ENCODE measurements around the gene PCDH9. TPM values are rescaled to one million over a fixed set of nuclear protein-coding genes. Genes with fewer than 3 reads are reported as not detected.

The PCDH9 gene
- polyA plus RNA-seq, 3 donors: 0.03 TPM; not detected in 1

DNA sequence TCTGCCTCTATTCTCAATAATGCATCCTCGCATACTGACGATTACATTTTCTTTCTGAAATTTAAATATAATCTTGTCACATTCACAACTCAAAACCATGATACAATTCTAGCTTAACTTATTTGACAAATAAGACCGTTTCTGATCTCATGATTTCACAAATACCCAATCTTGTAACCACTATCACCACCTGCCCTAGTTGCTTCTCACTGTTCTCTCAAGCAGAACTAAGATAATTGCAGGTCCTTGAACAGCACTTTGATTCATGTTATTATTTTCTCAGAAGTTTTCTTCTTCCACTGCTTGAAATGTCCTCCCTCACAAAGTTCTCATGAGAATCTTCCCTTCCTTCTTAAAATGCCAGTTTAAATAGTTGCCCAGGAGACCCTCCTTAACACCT, 211.4 kb downstream of the PCDH9 start:
- no peak overlapping the region for H2AFZ ChIP-seq (ENCODE audit: insufficient read depth, low read depth, low read length, poor library complexity, severe bottlenecking)
- no peak overlapping the region for H3K4me2 ChIP-seq (replicated peaks; ENCODE audit: extremely low read depth, low read length, poor library complexity, severe bottlenecking)
- H4K20me1 ChIP-seq (ENCODE audit: insufficient read depth, low read length): no peaks in the 10 kb centered on the region
- H3K9me3 ChIP-seq (replicated peaks in 1 of 2; ENCODE audit: control insufficient read depth in 1 of 2, insufficient read depth in 1 of 2, low read length in 2 of 2): no peaks in the 10 kb centered on the region
- H3K9ac ChIP-seq (ENCODE audit: insufficient read depth, low read length, poor library complexity, severe bottlenecking): no peak overlapping the region
- H3K79me2 ChIP-seq (ENCODE audit: insufficient read depth, low read length): no peaks in the 10 kb centered on the region
- H3K27ac ChIP-seq (ENCODE audit: low read depth in 1 of 2, low read length in 2 of 2): no peak overlapping the region
- Mint-ChIP-seq H3K36me3 (no peaks in the 10 kb centered on the region), H3K4me1 (no peaks in the 10 kb centered on the region), H3K27ac (no peak overlapping the region), H3K27me3 (ENCODE audit: low read depth in 3 of 3) (peaks cover 0 to 2% (median 2%) of the 10 kb centered on the region in 3 donors), H3K4me3 (no peak overlapping the region), H3K9me3 (peaks cover 0 to 5% (median 1%) of the 10 kb centered on the region in 7 donors)
- no peaks in the 10 kb centered on the region for H3K27me3 ChIP-seq (ENCODE audit: control insufficient read depth in 2 of 2, insufficient read depth in 2 of 2, low read length in 2 of 2)
- H3K36me3 ChIP-seq (replicated peaks in 1 of 2; ENCODE audit: control insufficient read depth in 1 of 2, insufficient read depth in 2 of 2, low read length in 2 of 2): no peaks in the 10 kb centered on the region
- DNase-seq: no peak
- H3K4me1 ChIP-seq (ENCODE audit: control insufficient read depth in 1 of 2, insufficient read depth in 2 of 2, low read length in 2 of 2): no peaks in the 10 kb centered on the region
- WGBS (ENCODE audit: insufficient coverage): 85% methylated on average over 3 of the region's 3 CpGs
- H3K4me3 ChIP-seq (replicated peaks in 1 of 3; ENCODE audit: low read depth in 2 of 3, low read length in 3 of 3): no peak overlapping the region
- TF ChIP-seq, protein P1, sequence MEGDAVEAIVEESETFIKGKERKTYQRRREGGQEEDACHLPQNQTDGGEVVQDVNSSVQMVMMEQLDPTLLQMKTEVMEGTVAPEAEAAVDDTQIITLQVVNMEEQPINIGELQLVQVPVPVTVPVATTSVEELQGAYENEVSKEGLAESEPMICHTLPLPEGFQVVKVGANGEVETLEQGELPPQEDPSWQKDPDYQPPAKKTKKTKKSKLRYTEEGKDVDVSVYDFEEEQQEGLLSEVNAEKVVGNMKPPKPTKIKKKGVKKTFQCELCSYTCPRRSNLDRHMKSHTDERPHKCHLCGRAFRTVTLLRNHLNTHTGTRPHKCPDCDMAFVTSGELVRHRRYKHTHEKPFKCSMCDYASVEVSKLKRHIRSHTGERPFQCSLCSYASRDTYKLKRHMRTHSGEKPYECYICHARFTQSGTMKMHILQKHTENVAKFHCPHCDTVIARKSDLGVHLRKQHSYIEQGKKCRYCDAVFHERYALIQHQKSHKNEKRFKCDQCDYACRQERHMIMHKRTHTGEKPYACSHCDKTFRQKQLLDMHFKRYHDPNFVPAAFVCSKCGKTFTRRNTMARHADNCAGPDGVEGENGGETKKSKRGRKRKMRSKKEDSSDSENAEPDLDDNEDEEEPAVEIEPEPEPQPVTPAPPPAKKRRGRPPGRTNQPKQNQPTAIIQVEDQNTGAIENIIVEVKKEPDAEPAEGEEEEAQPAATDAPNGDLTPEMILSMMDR (IDR thresholded peaks at IDR 0.05): no peak
- intact Hi-C loops (cut with micrococcal nuclease): no loop called here

DNA sequence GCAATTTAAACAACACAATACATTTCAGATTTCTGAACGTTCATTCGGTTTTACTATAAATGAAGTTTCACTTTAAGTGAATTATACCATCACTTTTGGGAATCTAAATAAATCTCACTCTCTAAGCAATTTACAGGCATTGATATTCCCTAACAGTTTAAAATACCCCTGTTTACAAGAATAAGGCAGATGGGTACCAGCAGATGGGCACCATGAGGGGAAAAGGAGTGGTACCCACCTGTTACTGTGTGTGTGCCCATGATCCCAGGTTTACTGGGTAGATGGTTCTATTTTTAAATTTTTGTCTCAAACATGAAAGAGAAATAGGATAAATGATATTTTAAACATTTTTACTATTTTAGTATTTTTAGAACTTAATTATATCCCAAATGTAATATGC, 212.9 kb downstream of the PCDH9 start:
- TF ChIP-seq, protein P1 (IDR thresholded peaks at IDR 0.05): no peak
- Histone ChIP-seq H3K4me2 (replicated peaks; ENCODE audit: extremely low read depth, low read length, poor library complexity, severe bottlenecking) (no peak overlapping the region), H3K9me3 (replicated peaks in 1 of 2; ENCODE audit: control insufficient read depth in 1 of 2, insufficient read depth in 1 of 2, low read length in 2 of 2) (no peaks in the 10 kb centered on the region), H4K20me1 (ENCODE audit: insufficient read depth, low read length) (no peaks in the 10 kb centered on the region), H3K4me1 (ENCODE audit: control insufficient read depth in 1 of 2, insufficient read depth in 2 of 2, low read length in 2 of 2) (no peaks in the 10 kb centered on the region), H3K9ac (ENCODE audit: insufficient read depth, low read length, poor library complexity, severe bottlenecking) (no peak overlapping the region), H3K4me3 (replicated peaks in 1 of 3; ENCODE audit: low read depth in 2 of 3, low read length in 3 of 3) (no peak overlapping the region), H3K27me3 (ENCODE audit: control insufficient read depth in 2 of 2, insufficient read depth in 2 of 2, low read length in 2 of 2) (no peaks in the 10 kb centered on the region), H3K27ac (ENCODE audit: low read depth in 1 of 2, low read length in 2 of 2) (no peak overlapping the region), H2AFZ (ENCODE audit: insufficient read depth, low read depth, low read length, poor library complexity, severe bottlenecking) (no peak overlapping the region), H3K36me3 (replicated peaks in 1 of 2; ENCODE audit: control insufficient read depth in 1 of 2, insufficient read depth in 2 of 2, low read length in 2 of 2) (no peaks in the 10 kb centered on the region), H3K79me2 (ENCODE audit: insufficient read depth, low read length) (no peaks in the 10 kb centered on the region)
- Mint-ChIP-seq H3K36me3 (no peaks in the 10 kb centered on the region), H3K9me3 (peaks cover 0 to 5% (median 1%) of the 10 kb centered on the region in 7 donors), H3K4me1 (no peaks in the 10 kb centered on the region), H3K27me3 (ENCODE audit: low read depth in 3 of 3) (peaks cover 0 to 2% (median 2%) of the 10 kb centered on the region in 3 donors), H3K4me3 (no peak overlapping the region), H3K27ac (no peak overlapping the region)
- DNase-seq: no peak
- no CpG with 5 or more reads among the region's 2 CpGs for WGBS (ENCODE audit: insufficient coverage)
- intact Hi-C loops (cut with micrococcal nuclease): no loop called here
